Measurements from ENCODE around the gene SYNGR2. TPM values are rescaled to one million over a fixed set of nuclear protein-coding genes. Genes with fewer than 3 reads are reported as not detected.

The SYNGR2 gene
- polyA plus RNA-seq, 1 donor, result 134 TPM

DNA sequence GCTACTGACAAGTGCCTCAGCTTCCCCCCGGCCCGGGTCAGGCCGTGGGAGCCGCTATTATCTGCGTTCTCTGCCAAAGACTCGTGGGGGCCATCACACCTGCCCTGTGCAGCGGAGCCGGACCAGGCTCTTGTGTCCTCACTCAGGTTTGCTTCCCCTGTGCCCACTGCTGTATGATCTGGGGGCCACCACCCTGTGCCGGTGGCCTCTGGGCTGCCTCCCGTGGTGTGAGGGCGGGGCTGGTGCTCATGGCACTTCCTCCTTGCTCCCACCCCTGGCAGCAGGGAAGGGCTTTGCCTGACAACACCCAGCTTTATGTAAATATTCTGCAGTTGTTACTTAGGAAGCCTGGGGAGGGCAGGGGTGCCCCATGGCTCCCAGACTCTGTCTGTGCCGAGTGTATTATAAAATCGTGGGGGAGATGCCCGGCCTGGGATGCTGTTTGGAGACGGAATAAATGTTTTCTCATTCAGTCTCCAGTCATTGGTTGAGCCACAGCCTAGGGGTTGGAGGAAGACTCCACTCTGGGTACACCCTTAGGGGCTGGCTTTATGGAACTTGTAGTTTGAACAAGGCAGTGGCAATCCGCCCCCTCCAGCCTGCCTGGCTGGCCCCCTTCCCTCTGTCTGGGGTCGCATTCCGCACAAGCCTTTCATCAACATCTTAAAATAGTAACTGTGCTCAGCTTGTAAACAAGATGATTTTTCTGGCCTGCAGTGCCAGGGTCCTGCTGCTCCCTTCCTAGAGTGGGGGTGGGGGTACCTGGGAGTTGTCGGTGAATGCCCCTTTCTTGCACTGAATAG, 4.1 kb downstream of the SYNGR2 start:
- no peak for DNase-seq

- DNase-seq, result no peak
Observed at GRCh38 chr17:78173097-78173715, 4.8 kb downstream of the SYNGR2 start.

DNA sequence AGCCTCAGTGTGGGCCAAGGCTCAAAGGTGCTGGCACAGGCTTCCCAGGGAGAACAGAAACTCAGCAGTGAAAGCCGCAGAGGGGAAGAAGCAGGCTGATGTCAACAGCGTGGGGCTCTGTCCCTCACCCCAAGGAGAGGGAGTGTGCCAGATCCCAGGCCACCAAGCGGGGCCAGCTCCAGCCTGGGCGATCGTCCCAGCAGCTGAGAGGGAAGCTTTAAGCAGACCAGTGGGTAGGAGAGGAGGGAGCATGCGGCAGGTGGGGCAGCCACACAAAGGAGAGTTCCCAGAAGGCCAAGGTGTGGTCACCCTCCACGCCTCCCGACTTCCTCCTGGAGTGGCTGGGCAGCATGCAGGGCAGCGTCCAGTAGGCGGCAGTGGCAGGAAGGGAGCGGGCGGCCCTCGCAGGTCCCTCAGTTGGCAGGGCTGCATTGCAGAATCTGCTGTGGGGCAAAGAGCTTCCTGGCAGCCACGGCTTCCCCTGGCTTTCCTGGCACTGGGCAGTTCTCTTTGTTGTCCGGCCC, 6.0 kb downstream of the SYNGR2 start:
- DNase-seq, result no peak

DNA sequence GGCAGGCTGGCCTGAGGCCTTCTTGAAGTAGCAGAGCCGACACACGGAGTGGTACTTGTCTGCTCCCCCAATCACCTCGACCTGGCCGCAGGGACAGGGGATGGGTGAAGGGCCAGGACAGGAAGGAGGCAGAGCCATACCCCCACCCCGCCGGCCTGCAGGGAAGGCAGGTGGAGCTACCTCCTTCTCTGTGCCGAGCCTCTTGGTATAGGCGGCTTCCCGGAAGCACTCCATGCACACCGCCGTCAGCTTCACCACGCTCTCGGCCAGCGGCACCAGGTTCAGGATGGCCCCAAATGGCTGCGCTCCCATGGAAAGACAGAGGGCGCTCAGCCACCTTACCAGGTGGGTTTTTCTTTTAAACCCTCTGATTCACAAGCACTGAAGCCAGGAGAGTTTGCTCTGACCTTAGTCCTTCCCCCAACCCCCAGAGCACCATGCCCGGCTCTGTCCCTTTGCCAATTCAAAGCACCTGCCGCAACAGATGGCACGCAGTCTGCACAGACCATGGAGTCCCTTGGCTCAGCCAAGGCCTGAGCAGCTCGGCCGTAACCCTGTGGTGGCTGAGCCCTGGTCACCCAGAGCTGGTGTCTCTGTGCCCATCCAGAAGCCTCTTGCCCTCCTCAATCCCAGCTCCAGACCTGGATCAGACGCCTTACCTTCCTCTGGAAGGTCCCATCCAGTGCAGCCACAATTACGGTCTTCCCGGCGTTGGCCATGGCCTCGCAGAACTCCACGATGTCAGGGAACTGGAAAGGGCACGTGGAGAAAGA, 6.7 kb downstream of the SYNGR2 start:
- no peak for DNase-seq

DNA sequence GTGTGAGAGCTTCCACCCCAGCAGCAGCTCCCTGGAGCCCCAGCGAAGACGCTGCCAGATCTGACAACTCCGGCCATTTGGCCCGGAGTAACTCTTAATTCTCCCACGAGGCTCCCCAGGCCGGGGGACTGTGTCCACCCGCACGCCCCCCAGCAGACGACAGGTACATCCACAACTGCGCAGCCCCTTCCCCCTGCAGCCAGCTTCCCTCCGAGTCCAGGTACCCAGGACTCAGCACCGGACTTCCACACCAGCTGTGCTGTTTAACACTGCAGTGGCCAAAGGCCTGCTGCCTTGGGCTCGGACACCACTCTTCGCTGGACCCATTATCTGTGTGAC, 7.2 kb downstream of the SYNGR2 start:
- no peak for DNase-seq

GRCh38 chr17:78176548-78177025, 8.2 kb downstream of the SYNGR2 start:
- DNase-seq, result peak; percentile 58

DNA sequence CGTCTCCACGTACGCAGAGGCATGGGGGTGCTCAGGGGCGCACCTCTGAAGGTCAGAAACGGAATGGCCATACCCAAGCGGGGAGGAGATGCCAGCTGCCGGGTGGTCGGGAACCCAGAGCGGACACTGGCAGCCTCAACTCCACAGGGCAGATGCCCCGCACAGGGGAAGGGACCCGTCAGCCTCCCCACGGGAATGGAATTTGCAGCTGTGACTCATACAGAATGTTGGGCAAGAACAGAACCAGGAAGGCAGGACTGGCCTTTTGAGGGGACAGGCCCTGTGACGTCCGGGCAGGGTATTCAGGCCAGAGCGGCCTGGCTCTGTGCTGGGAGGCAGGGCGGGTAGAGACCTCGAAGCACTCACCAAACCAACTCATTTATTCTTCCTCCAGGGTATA, 11.0 kb downstream of the SYNGR2 start:
- no peak for DNase-seq

DNA sequence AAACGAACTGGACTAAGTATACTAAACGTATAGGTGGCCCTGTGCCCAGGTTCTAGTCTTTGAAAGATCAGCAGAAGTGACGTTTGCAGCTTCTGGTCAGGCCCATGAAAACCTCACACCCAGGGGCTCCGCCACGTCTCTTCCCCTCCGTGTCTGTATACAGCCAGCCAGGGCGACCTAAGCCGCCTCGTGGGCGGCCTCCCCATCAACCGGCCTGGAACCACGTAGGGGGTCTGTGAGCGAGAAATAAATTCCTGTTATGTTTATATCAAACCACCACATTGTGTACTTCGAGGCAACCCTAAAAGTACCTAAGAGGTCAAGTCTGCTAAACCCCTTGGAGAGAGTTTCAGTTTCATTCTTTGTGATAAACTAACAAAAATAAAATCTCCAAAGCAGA, 11.7 kb downstream of the SYNGR2 start:
- no peak for DNase-seq

DNA sequence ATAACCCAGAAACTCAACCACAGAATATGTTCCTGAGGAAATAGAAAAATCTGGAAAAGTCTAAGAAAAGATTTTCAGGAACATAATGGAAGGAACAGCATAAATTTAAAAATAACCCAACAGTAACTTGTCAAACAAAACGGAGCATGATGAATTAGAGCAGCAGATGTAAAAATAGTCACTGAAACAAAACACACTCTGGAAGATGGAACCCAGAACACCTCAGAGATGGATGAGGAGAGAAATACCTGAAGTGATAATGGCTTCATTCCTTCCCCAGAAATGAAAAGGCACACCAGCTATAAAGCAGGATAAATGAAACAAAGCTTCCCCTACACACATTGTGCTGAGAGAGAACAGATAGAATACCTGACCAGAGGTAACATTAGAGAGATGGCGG, 12.1 kb downstream of the SYNGR2 start:
- DNase-seq, result no peak

DNA sequence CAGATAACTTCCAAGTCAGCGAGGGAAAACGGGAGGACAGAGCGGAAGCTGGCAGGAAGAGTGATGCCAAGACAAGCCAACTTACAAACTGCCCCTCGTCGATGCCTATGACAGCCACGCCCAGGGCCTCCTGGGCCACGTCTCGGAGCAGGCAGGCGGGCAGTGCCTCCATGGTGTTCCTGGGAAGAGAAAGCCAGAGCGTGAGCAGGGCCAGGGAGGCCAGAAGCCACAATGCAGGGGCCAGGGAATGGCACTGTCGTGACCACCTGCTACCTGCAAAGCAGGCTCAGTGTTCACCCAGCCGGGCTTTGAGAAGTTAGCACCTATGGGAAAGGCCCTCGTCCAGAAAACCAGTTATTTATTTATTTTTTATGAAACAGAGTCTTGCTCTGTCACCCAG, 14.1 kb downstream of the SYNGR2 start:
- DNase-seq, result no peak

- DNase-seq, result no peak
Observed at GRCh38 chr17:78183916-78184315, 15.5 kb downstream of the SYNGR2 start.

DNA sequence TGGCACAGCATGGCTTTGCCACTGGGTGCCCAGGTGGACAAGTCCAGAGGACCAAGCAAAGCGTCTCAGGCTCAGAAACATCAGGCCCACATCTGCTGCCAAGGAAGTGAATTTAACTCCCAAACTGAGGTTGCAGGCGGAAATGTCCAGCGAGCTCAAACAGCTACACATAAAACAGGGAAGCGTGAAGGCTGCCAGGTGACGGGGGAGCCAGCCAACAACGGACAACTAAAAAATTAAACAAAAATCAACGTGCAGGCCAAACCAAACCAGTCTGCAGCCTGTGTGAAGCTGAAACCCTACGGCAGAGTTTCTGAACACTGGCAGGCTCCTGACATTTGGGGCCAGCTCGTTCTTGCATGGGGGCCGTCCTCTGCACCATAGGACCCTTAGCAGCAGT, 16.0 kb downstream of the SYNGR2 start:
- DNase-seq, result no peak

- DNase-seq, result no peak
Observed at GRCh38 chr17:78184868-78185267, 16.5 kb downstream of the SYNGR2 start.

DNA sequence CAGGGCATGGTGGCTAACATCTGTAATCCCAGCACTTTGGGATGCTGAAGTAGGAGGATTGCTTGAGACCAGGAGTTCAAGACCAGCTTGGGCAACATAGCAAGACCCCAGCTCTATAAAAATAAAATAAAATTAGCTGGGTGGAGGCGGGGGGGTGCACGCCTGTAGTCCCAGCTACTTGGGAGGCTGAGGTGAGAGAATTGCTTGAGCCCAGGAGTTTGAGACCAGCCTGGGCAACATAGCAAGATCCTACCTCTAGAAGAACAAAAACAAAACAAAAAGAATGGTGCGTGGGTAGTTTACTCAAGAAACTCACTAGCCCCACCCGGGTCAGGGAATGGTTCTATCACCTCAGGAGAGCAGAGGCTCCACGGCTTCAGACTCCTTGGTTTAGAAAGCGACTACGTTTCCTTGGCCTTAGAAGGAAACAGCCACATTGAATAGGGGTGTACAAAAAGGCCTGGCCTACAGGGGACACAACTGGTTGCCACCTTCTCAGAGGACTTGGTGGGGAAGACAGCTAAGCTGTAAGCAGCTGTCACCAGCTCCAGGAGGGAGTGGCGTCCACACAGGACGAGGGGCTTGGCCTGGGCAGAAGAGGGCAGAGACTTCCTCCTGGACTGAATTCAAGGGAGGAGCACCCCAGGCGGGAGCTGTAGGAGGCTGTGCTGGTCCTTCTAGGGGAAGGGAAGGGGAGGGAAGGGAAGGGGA, 17.8 kb downstream of the SYNGR2 start:
- no peak for DNase-seq

DNA sequence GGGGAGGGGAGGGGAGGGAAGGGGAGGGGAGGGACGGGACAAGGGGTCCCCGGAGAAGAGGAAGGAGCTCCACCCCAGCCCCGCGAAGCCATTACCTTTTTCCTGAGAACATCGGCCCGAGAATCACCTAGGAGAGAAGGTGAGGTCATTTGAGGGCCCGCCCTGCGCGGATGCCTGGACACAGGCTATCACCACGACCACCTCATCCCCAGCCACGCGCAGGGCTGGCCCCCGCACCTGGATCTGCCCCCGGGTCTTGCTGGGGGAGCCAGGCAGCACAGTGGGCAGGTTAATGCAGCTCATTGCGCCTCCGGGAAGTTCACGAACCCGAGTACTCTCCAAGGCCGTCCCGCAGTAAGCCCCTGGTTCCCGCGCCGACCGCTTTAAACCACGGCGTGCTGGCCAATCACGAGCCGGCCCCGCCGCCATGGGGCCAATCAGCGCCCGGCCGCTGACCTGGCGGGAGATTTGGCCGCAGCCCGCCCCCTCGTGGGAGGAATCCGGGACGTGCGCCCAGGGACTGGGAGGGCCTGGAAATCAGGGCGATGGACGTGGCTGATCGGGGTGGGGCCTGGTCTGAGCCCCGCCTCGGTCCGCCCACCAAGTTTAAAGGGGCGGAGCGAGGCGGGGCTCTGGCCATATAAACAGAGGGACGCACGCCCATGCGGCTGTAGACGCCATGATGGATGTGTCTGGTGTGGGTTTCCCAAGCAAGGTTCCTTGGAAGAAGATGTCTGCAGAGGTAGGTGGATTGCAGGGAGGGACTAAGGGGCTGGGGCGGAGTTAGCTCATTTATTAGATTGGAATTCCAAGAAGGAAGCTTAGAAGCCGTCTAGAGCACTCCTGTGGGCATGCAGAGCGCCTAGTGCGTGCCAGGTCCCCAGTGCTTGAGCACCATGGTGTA, 18.6 kb downstream of the SYNGR2 start, which contains the start of the genes AFMID and TK1:
Gene AFMID (plus strand): TSS at position 671 of the 904 bp plus-strand sequence. CDS start 9 bp downstream, at position 680.
Gene TK1 (minus strand): TSS at position 361 of the 904 bp plus-strand sequence. CDS start 58 bp downstream, at position 303.
- DNase-seq, result peak; percentile 96

DNA sequence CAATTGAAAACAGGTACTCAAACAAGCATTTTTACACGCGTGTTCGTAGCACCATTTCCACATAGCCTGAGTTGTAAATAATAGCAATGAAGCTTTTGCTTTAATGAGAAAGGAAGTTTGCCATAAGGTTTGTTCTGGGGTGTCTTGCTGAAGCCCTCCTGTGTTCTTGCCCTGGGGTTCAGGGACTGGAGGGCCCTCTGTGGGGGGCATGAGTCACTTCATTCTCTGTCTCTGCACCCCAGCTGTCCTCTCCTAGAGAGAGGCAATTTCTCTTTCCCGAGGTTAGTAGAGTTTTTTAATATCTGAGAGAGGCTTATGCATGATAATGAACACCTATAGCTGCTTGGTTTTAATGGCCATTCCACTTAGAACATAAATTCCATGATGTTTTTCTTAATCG, 28.3 kb downstream of the SYNGR2 start:
- no peak for DNase-seq

DNA sequence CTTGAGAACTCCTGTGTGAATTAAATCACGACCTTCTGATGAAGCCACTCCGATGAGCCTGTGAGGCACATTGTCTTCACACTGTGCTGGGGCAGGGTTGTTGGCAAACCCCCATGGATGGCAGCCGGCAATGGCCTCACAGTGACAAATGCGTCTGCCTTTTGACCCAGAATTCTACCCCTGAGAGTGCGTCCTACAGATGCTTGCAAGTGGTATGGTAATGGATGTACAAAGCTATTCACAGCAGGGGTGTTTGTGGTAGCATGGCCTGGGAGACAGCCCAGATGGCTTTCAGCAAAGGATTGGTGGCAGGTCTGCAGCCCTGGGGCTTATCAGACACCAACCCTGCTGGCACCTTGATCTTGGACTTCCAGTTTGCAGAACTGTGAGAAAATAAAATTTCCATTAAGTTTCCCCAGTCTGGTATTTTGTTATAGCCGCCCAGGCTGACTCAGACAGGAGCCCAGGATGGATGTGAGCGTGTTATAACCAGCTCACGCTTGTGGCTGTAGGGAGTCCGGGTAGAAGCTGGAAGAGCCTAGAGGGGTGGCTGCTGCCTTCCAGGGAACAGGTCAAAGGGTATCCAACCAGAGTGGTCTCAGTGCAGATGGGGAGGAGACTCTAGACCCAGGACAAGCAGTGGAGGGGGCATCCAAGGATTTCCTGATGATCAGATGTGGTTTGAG, 28.9 kb downstream of the SYNGR2 start:
- no peak for DNase-seq

DNA sequence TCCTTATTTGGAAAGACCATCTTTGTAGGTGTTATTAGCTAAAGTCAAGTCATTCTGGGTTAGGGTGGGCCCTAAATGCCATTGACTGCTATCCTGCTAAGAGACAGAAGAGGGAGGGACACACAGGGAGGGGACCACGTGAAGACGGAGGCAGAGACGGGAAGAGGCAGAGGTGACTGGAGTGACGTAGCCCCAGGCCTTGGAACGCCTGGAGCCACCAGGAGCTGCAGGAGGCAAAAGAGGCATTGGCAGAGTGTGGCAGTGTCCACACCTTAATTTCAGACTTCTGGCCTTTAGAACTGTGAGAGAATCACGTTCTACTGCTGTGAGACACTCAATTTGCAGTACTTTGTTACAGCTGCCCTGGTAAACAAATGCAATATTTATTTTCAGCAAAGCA, 32.1 kb downstream of the SYNGR2 start:
- no peak for DNase-seq

DNA sequence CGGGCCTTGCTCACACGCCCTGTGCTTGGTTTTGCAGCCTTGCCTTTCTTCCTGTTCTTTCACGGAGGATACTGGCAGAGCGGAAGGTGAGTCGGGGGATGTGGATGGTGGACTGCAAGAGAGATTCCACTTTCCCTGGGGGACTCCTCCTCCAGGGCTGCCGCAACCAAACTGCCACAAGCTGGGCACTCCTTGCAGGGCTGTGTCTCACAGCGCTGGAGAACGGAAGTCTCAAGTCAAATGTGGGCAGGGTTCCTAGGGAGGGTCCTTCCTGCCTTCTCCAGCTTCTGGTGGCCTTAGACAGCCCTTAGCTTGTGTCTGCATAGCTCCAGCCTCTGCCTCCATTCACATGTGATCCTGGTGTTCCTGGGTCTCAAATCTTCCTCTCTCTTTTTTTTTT, 34.3 kb downstream of the SYNGR2 start:
- DNase-seq, result no peak

- DNase-seq, result no peak
Observed at GRCh38 chr17:78204387-78205123, 36.2 kb downstream of the SYNGR2 start.

Measured in hindlimb muscle (tissue), 1 donor.